Ishikawa (cell line): ENCODE measurements around the gene TOR1B.

ENCODE experiments used
- CEBPB ChIP-seq: IDR thresholded peaks from 2 replicates; pipeline ENCODE4 v1.6.1; 2012
- CREB1 ChIP-seq: IDR thresholded peaks from 2 replicates; pipeline ENCODE4 v1.6.1; 2012; ENCODE audit warnings: low read depth
- EGR1 ChIP-seq: IDR thresholded peaks from 2 replicates; pipeline ENCODE4 v1.6.1; 2012
- EP300 ChIP-seq: IDR thresholded peaks from 2 replicates; pipeline ENCODE4 v1.6.1; 2012; ENCODE audit warnings: borderline replicate concordance
- FOXM1 ChIP-seq: IDR thresholded peaks from 2 replicates; pipeline ENCODE4 v1.6.1; 2012; ENCODE audit warnings: low read depth, borderline replicate concordance
- MAX ChIP-seq: IDR thresholded peaks from 2 replicates; pipeline ENCODE4 v1.6.1; 2012
- NFIC ChIP-seq: IDR thresholded peaks from 2 replicates; pipeline ENCODE4 v1.6.1; 2012
- RAD21 ChIP-seq: IDR thresholded peaks from 2 replicates; pipeline ENCODE4 v1.6.1; 2012; ENCODE audit warnings: low read depth
- REST ChIP-seq: IDR thresholded peaks from 2 replicates; pipeline ENCODE4 v1.6.1; 2012; ENCODE audit warnings: low read depth, mild to moderate bottlenecking
- TAF1 ChIP-seq: IDR thresholded peaks from 2 replicates; pipeline ENCODE4 v1.6.1; 2012; ENCODE audit warnings: low read depth, mild to moderate bottlenecking
- TCF12 ChIP-seq: IDR thresholded peaks from 2 replicates; pipeline ENCODE4 v1.6.1; 2012; ENCODE audit warnings: low read depth
- TEAD4 ChIP-seq: IDR thresholded peaks from 2 replicates; pipeline ENCODE4 v1.6.1; 2012
- USF1 ChIP-seq: IDR thresholded peaks from 2 replicates; pipeline ENCODE4 v1.6.1; 2012
- YY1 ChIP-seq: IDR thresholded peaks from 2 replicates; pipeline ENCODE4 v1.6.1; 2012; ENCODE audit warnings: low read depth
- ZBTB7A ChIP-seq: IDR thresholded peaks from 2 replicates; pipeline ENCODE4 v1.6.1; 2012; ENCODE audit warnings: low read depth

TOR1B gene

GRCh38 chr9:129853614-129854013 is 50.6 kb downstream of the TOR1B start:
- TF ChIP-seq MAX (no peak), CREB1 (no peak), TEAD4 (no peak), YY1 (no peak), TAF1 (no peak), CEBPB (no peak), EGR1 (no peak), ZBTB7A (no peak), FOXM1 (no peak), REST (no peak), EP300 (no peak), TCF12 (no peak), RAD21 (no peak), USF1 (no peak), NFIC (no peak)

- TF ChIP-seq TCF12 (no peak), RAD21 (no peak), USF1 (no peak), NFIC (no peak), YY1 (no peak), ZBTB7A (no peak), MAX (no peak)
Measured at GRCh38 chr9:129854588-129855110, 51.7 kb downstream of the TOR1B start.

GRCh38 chr9:129857207-129857606 is 54.2 kb downstream of the TOR1B start:
- no peak for TF ChIP-seq CEBPB
- no peak for TF ChIP-seq TEAD4
- no peak for TF ChIP-seq REST
- TF ChIP-seq ZBTB7A, result no peak
- TF ChIP-seq MAX, result no peak
- TF ChIP-seq NFIC, result no peak
- TF ChIP-seq FOXM1, result no peak
- no peak for TF ChIP-seq CREB1
- TF ChIP-seq TAF1, result no peak
- TF ChIP-seq EP300, result no peak
- no peak for TF ChIP-seq TCF12
- TF ChIP-seq YY1, result no peak
- TF ChIP-seq USF1, result no peak
- TF ChIP-seq RAD21, result no peak
- no peak for TF ChIP-seq EGR1

- TF ChIP-seq EP300, result no peak
- TF ChIP-seq MAX, result no peak
- TF ChIP-seq CEBPB, result no peak
- TF ChIP-seq TEAD4, result no peak
- no peak for TF ChIP-seq RAD21
- TF ChIP-seq ZBTB7A, result no peak
- TF ChIP-seq NFIC, result no peak
- no peak for TF ChIP-seq TCF12
- TF ChIP-seq USF1, result no peak
- TF ChIP-seq EGR1, result no peak
- TF ChIP-seq FOXM1, result no peak
- no peak for TF ChIP-seq YY1
- TF ChIP-seq TAF1, result no peak
- no peak for TF ChIP-seq REST
- TF ChIP-seq CREB1, result no peak
Measured at GRCh38 chr9:129858167-129858962, 55.4 kb downstream of the TOR1B start.
